HG02798 (cell line): ENCODE results near the gene RACK1.
A peak's percentile ranks its signal among the peaks of the same experiment; 100 is the strongest.

Experiments used
- ATAC-seq: cut with Tn5 transposase; IDR thresholded peaks from one replicate; pipeline ENCODE4 v1.9.1; 2021; ENCODE audit warnings: mild to moderate bottlenecking; ENCODE audit not compliant: unreplicated experiment, poor library complexity

RACK1 gene

DNA sequence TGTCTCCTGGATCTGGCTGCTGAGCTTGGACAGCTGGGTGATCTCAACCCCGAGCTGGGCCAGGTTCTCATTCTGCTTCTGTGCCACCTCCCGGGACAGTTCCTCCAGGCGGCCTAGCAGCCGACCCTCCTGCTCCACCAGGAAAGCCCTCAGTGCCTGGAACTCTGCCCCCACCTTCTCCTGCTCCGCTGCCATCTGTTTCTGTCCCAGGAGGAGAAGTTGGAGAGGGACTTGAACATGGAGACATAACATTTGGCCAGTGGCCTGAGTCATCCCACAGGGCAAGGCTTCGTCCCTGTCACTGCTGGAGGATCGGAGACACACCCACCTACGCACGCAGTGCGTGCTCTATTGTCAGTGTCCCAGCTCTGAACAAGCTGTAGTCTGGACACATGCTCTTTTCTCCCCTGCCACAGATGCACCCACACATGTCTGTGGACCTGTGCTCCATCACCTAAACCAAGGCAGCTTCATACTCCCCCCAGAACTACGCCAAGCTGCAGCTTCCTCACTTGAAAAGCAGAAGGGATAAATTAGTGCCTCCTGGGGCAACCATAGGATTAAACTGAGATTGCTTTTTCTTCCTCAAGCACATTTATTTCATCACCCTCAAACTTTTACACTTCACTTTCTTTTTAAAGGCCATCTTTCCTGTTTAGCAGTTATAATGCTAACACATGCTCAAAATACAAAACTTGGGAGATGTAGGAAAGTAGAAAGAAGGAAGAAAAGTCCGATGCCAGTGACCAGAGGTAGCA, 43.6 kb downstream of the RACK1 start:
- no peak for ATAC-seq

DNA sequence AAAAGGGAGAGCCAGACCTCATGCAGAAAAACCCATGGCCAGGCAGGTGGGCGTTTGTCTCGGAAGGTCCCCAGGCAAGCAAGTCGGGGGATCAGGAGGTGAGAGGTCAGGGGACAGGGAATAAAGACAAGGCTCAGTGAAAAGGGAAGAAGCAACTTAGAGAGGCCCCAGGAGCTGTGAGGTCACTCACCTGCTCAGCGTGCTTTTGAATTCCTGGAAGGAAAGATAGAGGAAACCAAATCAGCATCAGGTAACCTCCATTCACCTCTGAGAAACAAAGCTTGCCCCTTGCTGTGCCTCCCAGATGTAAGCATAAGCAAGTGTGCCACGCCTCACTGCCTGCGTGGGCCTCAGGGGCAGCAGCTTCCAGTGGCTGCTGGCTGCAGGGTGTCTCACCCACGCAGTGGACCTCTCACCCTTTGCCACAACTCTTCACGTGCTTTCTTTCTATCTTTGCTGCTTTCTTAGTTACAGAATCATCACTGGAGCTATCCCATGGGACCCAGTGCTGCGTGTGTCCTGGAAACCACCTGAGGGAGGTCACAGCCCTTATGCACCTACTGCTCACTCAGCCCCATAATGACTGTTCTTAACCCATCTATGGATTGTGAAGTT, 44.7 kb downstream of the RACK1 start:
- peak; percentile 72 for ATAC-seq

DNA sequence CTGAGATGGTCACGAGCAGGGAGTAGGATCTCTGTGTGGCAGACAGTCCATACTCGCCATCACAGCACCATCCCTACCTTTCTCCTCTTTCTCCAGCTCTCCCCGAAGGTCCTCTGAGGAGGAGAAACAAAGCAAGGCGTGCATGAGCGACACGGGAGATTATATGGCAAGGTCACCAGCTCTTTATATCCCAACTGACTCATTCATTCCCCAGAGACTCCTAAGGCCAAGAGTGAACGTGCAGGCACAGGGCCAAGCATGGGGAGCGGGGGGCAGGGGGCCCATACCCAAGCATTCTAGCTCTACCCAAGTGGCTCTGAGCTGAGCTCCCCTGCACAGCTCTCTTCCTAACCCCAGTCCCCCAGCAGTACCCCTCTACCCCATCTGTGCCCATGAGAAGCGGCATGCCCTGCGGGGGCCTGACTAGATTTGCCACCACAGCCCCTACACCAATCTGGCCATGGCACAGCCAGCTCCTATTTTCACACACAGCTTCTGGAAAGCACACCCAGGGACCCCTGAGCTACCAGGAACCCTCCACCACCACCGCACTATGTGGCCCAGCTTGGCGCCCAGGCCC, 45.5 kb downstream of the RACK1 start:
- no peak for ATAC-seq

GRCh38 chr5:181197326-181197951, 46.3 kb downstream of the RACK1 start:
- no peak for ATAC-seq

GRCh38 chr5:181195249-181195761, 48.4 kb downstream of the RACK1 start:
- no peak for ATAC-seq

- ATAC-seq: no peak
These were observed 49.0 kb downstream of the RACK1 start for GRCh38 chr5:181194489-181195248.

DNA sequence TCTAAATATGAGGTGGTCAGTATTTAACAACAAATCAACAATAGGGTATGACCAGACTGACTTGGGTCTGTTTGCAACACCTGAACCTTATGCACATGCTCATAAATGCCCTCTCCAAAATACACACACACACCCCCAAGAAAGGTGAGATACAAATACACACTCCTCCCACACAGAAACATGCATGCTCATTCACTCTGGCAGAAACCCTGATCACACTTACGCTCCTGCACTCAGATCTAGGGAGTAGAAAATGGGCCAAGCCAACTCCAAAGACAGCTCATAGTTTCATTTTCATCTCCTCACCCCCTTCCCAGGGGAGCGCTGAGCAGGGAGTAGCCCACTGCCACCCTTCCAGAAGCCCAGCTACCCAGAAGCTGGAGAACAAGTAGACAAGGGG, 50.0 kb downstream of the RACK1 start:
- ATAC-seq: no peak

DNA sequence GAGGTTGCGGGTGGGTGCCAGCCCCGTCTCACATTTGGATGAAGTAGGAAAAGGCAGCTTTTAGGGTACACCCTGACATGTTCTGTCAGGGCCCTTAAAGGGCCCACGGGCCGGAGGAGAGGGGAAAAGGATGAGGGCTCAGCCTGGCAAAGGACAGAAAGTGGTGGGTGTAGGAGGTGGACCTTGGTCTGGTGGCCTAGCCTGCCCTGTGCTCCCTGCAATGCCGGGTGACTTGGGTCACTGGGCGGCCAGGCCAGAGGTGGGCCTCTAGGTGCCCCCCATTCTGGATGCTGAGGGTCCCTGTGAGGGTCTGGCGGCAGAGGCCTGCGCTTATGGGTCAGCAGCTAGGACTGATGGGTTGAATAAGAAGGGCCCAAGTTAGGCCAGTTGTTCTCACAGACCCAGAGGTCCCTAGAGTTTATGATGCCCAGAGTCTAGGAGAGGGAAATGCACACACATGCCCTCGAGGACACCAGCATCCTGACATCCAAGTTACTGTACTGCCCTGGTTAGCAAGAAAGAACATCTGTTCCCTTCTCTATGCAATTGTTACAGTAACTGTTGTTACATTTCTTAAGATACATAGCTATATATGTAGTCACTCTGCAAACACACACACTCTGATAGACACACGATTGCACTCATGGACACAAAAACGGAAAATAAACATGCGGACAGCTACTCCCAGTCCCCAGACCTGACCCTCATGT, 51.2 kb downstream of the RACK1 start:
- ATAC-seq: no peak

DNA sequence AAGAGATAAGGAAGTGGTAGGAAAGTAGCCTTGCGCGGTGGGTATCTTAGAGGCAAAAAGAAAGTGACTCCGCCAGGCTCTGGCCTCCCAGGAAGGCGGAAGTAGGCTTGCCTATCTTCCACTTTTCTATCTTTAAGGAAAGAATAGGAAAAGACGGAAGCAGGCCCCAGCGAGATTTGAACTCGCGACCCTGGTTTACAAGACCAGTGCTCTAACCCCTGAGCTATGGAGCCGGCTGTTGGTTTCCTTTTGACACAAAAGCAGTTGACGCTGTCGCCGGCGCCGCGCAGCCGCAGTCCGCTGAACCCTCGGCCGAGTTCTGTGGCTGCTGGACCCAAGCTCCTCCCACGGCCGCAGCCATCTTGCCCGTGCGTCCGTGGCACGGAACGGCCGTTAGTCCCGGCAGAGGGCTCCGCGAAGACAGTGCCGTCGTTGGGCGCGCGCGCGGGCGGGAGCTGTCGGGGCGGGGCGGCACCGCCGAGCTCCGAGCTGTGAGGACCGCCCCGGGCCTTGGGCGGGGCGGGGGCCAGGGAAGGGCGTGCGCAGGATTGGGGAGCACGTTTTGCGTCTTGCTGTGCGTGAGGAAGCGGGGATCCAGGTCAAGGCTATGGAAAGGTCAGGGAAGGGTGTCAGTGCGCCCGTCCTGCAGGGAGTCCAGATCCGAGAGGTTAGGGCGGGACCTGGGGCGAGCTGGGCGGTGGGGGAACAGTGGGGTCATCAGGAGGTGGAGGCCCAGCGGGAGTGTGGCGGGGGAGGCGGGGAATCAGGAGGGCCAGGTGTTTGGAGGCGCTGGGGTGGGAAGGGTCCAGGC, 52.0 kb downstream of the RACK1 start:
- peak; percentile 71 for ATAC-seq

GRCh38 chr5:181190711-181191525, 52.8 kb downstream of the RACK1 start:
- peak; percentile 11 for ATAC-seq

DNA sequence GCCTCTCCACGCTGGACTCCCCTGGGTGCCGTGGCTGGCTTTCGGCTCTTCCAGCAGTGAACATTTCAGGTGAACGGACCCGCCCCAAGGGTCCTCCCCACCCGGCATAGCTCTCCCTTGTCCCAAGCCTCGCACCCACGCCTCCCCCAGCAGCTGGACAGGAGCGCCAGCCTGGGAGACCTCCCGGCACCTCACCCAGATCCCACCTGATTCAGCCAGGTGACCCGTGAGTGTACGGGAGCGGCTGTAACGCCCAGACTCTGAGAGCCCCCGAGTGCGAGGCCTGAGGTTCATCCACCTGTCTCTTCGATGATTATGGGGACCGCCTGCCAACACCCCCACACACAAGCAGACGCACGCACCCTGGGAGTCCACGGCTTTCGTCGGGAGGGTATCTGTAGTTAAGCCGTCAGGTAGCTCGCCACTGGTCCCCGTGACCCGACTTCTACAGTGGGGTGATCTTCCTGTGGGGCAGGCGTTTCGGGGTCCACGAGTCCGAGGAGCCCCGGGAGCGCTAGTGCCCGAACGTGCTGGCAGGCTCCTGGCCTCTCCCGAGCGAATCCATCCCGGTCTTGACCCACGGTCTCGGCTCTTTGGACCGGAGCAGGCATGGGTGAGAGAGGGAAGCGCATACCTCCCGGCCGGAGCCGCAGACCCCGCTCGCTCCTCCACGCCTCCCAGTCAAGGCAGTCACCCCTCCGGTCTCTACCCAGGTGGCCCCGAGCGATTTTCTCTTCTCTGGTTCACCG, 53.6 kb downstream of the RACK1 start:
- ATAC-seq: no peak

DNA sequence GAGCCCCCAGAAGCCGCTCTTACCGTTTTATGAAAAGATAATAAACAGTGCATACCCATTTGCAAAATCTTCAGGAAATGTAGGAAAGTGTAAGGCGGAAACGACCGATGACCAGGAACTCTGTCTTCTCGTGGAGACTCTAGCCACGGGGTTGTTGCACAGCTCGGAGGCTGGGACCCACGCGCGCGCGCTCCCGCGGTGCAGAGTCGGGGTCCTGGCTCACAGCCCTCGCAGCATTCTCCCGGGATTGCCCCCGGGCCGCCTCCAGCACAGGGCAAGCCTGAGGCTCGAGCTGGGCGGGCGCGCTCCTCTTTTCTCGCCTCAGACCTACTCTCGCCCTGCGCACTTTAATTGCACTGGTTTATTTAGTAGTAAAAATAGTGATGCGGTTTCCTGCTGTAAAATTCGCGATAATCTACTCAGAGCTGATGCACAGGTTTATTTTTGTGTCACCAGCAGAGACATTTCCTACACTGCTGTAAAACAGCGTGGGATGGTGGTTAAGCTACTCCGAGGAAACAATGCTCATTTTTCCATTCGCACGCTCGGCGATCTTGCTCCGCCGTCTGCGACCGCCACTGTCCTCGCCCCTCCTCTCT, 54.2 kb downstream of the RACK1 start:
- no peak for ATAC-seq

GRCh38 chr5:181188700-181189362, 54.9 kb downstream of the RACK1 start:
- no peak for ATAC-seq

GRCh38 chr5:181187500-181188213, 56.0 kb downstream of the RACK1 start:
- no peak for ATAC-seq

- ATAC-seq: no peak
These were observed 56.7 kb downstream of the RACK1 start for GRCh38 chr5:181186986-181187499.
